Measurements from ENCODE around the gene NRF1. TPM values are rescaled to one million over a fixed set of nuclear protein-coding genes. Genes with fewer than 3 reads are reported as not detected.

NRF1 gene
- total and polyA plus RNA-seq, 2 of the 8 experiments (the other 6 are each of a cell fraction or from before 2014, with no cell fraction given), result 18.2 to 21.4 TPM

DNA sequence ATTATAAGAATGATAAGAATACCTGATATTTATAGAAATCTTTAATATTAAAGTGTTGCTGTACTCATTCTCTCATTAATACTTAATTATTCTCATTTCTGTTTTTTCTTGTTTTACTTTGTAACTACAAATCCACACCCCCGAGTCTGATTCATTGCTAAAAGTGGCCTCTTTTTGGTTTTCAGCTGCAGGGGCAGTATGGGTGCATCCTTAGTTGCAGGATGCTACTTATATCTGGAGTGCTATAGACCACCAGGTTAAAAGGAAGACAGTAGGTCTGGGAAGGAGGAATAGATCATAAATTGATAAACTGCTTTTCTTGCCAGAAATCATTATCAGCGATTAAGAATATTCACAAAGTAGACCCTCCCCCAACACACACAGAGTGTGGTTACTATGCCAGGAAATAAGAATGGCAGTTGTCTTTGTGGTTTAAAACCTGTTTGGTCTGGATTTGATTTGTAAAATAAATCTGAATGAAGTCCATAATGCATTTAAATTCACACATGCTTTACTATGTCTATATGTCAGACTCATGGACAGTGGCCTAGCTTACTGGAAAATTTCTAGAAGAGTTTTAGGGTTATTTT is 96.5 kb downstream of the NRF1 start:
- H3K4me1 ChIP-seq (replicated peaks in 1 of 4; ENCODE audit: control insufficient read depth in 3 of 4, insufficient read depth in 4 of 4, low read length in 3 of 4), result no peaks in the 10 kb centered on the region
- H3K23me2 ChIP-seq (ENCODE audit: low read depth, low read length), result no peaks in the 10 kb centered on the region
- no peaks in the 10 kb centered on the region for H3K27me3 ChIP-seq (replicated peaks in 1 of 4; ENCODE audit: control insufficient read depth in 3 of 4, extremely low read depth in 1 of 4, insufficient read depth in 3 of 4, low read length in 3 of 4)
- H3K4me2 ChIP-seq (ENCODE audit: insufficient read depth in 1 of 2, low read depth in 2 of 2, low read length in 2 of 2), result no peak overlapping the region
- H4K8ac ChIP-seq (ENCODE audit: extremely low read depth, insufficient read depth, low read length), result no peak overlapping the region
- H3K56ac ChIP-seq (replicated peaks; ENCODE audit: insufficient read length, low read depth, low read length), result no peak overlapping the region
- no peak overlapping the region for H2BK20ac ChIP-seq (ENCODE audit: low read length)
- H2BK5ac ChIP-seq (ENCODE audit: low read depth, low read length), result no peak overlapping the region
- H3K18ac ChIP-seq (ENCODE audit: extremely low read depth, low read length), result no peak overlapping the region
- H3K14ac ChIP-seq (ENCODE audit: insufficient read length), result no peak overlapping the region
- no peak overlapping the region for H3K9ac ChIP-seq (replicated peaks in 1 of 4; ENCODE audit: extremely low read depth in 1 of 4, low read depth in 3 of 4, low read length in 3 of 4)
- DNase-seq (ENCODE audit: low read depth in 1 of 2, low spot score in 2 of 2) (no peak), FAIRE-seq (no peak)
- H3K9me3 ChIP-seq (ENCODE audit: insufficient read depth in 2 of 2, low read depth in 1 of 2, low read length in 1 of 2), result no peaks in the 10 kb centered on the region
- H3K36me3 ChIP-seq (ENCODE audit: control insufficient read depth in 2 of 4, insufficient read depth in 4 of 4, low read length in 3 of 4), result peaks cover 8 to 33% (median 16%) of the 10 kb centered on the region in 4 experiments; a peak in 7 of 8 replicates
- H2BK15ac ChIP-seq (ENCODE audit: low read length), result no peak overlapping the region
- peaks cover 0 to 2% of the 10 kb centered on the region in 2 experiments for H4K20me1 ChIP-seq (replicated peaks in 1 of 2; ENCODE audit: control insufficient read depth in 1 of 2, insufficient read depth in 2 of 2, low read length in 2 of 2)
- POLR2A ChIA-PET (ENCODE audit: partially characterized antibody), result no interaction called here
- H3K4me3 ChIP-seq (ENCODE audit: extremely low read depth in 1 of 4, insufficient read depth in 2 of 4, low read depth in 3 of 4, low read length in 4 of 4), result no peak overlapping the region
- H3K79me2 ChIP-seq (ENCODE audit: control insufficient read depth in 1 of 2, insufficient read depth in 2 of 2, low read length in 2 of 2), result no peaks in the 10 kb centered on the region
- WGBS, 2 experiments (ENCODE audit: extremely low coverage in 1 of 2, insufficient coverage in 1 of 2, insufficient read length in 1 of 2, insufficient replicate concordance in 2 of 2, low coverage in 1 of 2, low lambda C conversion rate in 2 of 2, missing lambda C conversion rate in 1 of 2), result 93% methylated on average over 2 of the region's 2 CpGs; no CpG with 5 or more reads in 1 of the 2 experiments
- no peak overlapping the region for H2BK12ac ChIP-seq (ENCODE audit: low read depth, low read length)
- H3K4ac ChIP-seq (replicated peaks; ENCODE audit: insufficient read length, low read depth, low read length), result no peak overlapping the region
- H3K79me1 ChIP-seq (ENCODE audit: low read depth, low read length), result no peaks in the 10 kb centered on the region; the same call in 1 of the 2 replicates
- no peak overlapping the region for H2AFZ ChIP-seq (ENCODE audit: low read length)
- no peak overlapping the region for H2BK120ac ChIP-seq (replicated peaks; ENCODE audit: low read depth, low read length)
- CTCF ChIA-PET (ENCODE audit: partially characterized antibody), result no interaction called here
- H4K5ac ChIP-seq (ENCODE audit: insufficient read length, low read depth, low read length), result no peak overlapping the region
- H3K23ac ChIP-seq (ENCODE audit: insufficient read length), result no peak overlapping the region
- H3K27ac ChIP-seq (ENCODE audit: low read depth, low read length), result no peak overlapping the region
- no peak overlapping the region for H2AK5ac ChIP-seq (ENCODE audit: low read depth, low read length)
- H4K91ac ChIP-seq (replicated peaks; ENCODE audit: insufficient read length, low read length), result no peak overlapping the region
- TF ChIP-seq GTF2F1 (IDR thresholded peaks at IDR 0.05; ENCODE audit: borderline replicate concordance, low read depth, low read length), result no peak
- TF ChIP-seq POLR2A (IDR thresholded peaks at IDR 0.05; ENCODE audit: control extremely low read depth in 1 of 2, low read depth in 2 of 2, low read length in 2 of 2), result no peak
- TF ChIP-seq BRCA1 (IDR thresholded peaks at IDR 0.05; ENCODE audit: low read depth, low read length), result no peak
- no peak for TF ChIP-seq NANOG (IDR thresholded peaks at IDR 0.05; ENCODE audit: insufficient read depth, low read depth, low read length, poor library complexity, severe bottlenecking)
- no peak for TF ChIP-seq CBX8 (IDR thresholded peaks at IDR 0.05; ENCODE audit: borderline replicate concordance, low read depth, low read length)
- TF ChIP-seq CEBPB (IDR thresholded peaks at IDR 0.05; ENCODE audit: low read depth, low read length), result no peak
- TF ChIP-seq TBP (IDR thresholded peaks at IDR 0.05; ENCODE audit: low read depth, low read length), result no peak
- TF ChIP-seq FOSL1 (IDR thresholded peaks at IDR 0.05; ENCODE audit: insufficient read depth, low read depth, low read length), result no peak
- no peak for TF ChIP-seq HDAC2 (IDR thresholded peaks at IDR 0.05; ENCODE audit: borderline replicate concordance in 1 of 2, low read depth in 2 of 2, low read length in 2 of 2)
